H4 (cell line): ENCODE results near the gene PDE11A. TPM values are rescaled to one million over a fixed set of nuclear protein-coding genes. Genes with fewer than 3 reads are reported as not detected.
A peak's percentile ranks its signal among the peaks of the same experiment; 100 is the strongest.

Experiments used
- DNase-seq: peaks from one replicate; pipeline ENCODE4 v3.0.0-alpha.2; 2015; ENCODE audit warnings: low spot score
- total RNA-seq: library from RNA; depleted of rRNA; stranded (reverse); fragments of >200 nt; shearing (Covaris generic); gene quantifications from 2 replicates; pipeline ENCODE4 v1.2.3, GENCODE V29; 2014

Gene PDE11A
- total RNA-seq, 1 experiment from 2014 or later: 0.60 TPM

- DNase-seq: no peak
Observed at GRCh38 chr2:177727577-177728398, 344.8 kb downstream of the PDE11A start.

- DNase-seq: no peak
Observed at GRCh38 chr2:177726931-177727348, 345.6 kb downstream of the PDE11A start.

GRCh38 chr2:177724398-177725287, 347.9 kb downstream of the PDE11A start:
- DNase-seq: peak; percentile 47

GRCh38 chr2:177723235-177723634, 349.3 kb downstream of the PDE11A start:
- no peak for DNase-seq

- DNase-seq: no peak
Observed at GRCh38 chr2:177721818-177722567, 350.6 kb downstream of the PDE11A start.

- no peak for DNase-seq
Observed at GRCh38 chr2:177721087-177721486, 351.5 kb downstream of the PDE11A start.

- no peak for DNase-seq
Observed at GRCh38 chr2:177717831-177718618, 354.6 kb downstream of the PDE11A start.

- DNase-seq: no peak
Observed at GRCh38 chr2:177716484-177716883, 356.1 kb downstream of the PDE11A start.

GRCh38 chr2:177715771-177716170, 356.8 kb downstream of the PDE11A start:
- DNase-seq: no peak

- no peak for DNase-seq
Observed at GRCh38 chr2:177714704-177715103, 357.9 kb downstream of the PDE11A start.

- DNase-seq: no peak
Observed at GRCh38 chr2:177712462-177712861, 360.1 kb downstream of the PDE11A start.

- no peak for DNase-seq
Observed at GRCh38 chr2:177711483-177712265, 360.9 kb downstream of the PDE11A start.

GRCh38 chr2:177710889-177711288, 361.7 kb downstream of the PDE11A start:
- DNase-seq: no peak

- DNase-seq: no peak
Observed at GRCh38 chr2:177709986-177710401, 362.6 kb downstream of the PDE11A start.

- DNase-seq: no peak
Observed at GRCh38 chr2:177708660-177709444, 363.7 kb downstream of the PDE11A start.

GRCh38 chr2:177708106-177708505, 364.5 kb downstream of the PDE11A start:
- DNase-seq: no peak

- no peak for DNase-seq
Observed at GRCh38 chr2:177705511-177706173, 366.9 kb downstream of the PDE11A start.

GRCh38 chr2:177703159-177703558, 369.4 kb downstream of the PDE11A start:
- DNase-seq: no peak

- no peak for DNase-seq
Observed at GRCh38 chr2:177698281-177698680, 374.3 kb downstream of the PDE11A start.
